SH-SY5Y (cell line): Measurements from ENCODE around the gene MYH10.

Experiments used
- GATA2 ChIP-seq: IDR thresholded peaks from 2 replicates; pipeline ENCODE4 v1.6.1; 2011; ENCODE audit warnings: mild to moderate bottlenecking, low read depth, low read length
- GATA3 ChIP-seq: IDR thresholded peaks from 2 replicates; pipeline ENCODE4 v1.6.1; 2011; ENCODE audit warnings: low read depth, mild to moderate bottlenecking, low read length, moderate library complexity

DNA sequence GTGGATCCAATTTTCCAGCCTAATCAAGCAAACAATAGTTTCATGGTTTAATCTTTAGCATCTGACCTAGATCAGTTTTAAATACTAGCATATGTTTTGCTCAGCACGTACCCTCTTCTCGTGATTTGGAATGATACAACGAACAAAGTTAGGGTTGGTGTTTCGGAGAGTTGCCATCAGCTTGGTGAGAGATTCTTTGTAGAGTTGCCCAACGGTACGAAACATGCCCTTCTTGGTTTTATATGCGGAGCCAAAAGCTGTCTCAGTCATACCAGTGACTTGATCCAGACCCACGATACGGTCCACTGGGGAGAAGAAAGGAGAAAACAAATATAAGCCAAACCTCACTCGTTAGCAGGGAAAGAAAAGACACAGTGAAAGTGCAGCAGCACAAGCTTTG lies 109.5 kb downstream of the MYH10 start:
- TF ChIP-seq GATA2 (no peak), GATA3 (no peak)
